Hematopoietic multipotent progenitor cell treated with erythropoietin and hydrocortisone succinate and interleukin-3 and kit ligand, for 17 days (in vitro differentiated cells): Measurements from ENCODE around the gene CCDC77.
"Not testable (repeated sequence)": the region's sequence is repeated elsewhere in the genome, so short reads cannot be mapped to it uniquely, and the experiment has no call there.

Source experiments
- DNase-seq: peaks from one replicate; pipeline ENCODE4 v3.0.0-alpha.2; 2015; ENCODE audit warnings: low spot score

The CCDC77 gene

GRCh38 chr12:401235-402028 is at the start of gene CCDC77:
Gene CCDC77, plus strand, starts transcription at chr12:401644. Its CDS starts 7,740 bp downstream, at chr12:409384.
- peak; percentile 96 for DNase-seq

DNA sequence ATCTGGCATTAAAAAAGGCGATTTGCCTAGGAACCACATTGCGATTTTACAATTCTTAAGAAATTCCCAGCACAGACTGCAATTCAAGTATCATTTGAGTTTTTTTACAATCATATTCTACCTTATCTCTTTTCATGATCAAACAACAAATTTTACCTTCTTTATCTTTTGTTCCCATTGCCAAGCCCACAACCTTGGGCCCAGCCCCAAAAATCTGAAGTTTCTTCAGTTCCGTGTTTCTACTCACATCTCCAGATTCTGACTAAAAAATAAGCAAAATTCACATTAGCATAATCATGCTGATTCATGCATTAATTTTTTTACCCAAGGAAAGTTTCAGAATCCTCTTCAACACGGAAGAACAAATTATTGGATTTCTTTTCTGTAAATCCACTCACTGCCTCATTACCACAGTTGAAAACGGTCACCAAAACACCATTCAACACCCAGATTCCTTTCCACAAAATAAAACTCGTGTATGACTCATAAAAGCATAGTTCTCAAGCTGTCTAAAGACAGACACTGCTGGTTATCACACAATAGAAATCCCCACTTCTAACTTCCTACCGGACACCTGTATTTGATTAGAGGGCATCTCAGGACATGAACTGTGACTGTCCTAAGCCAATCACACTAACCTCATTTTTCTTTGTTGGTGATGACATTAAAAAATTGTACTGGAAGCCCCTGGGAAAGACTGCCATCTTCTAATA is 45.0 kb upstream of the CCDC77 start:
- DNase-seq, result no peak

GRCh38 chr12:359091-359490 is 42.4 kb upstream of the CCDC77 start:
- DNase-seq, result no peak

GRCh38 chr12:366820-367219 is 34.6 kb upstream of the CCDC77 start:
- no peak for DNase-seq

- DNase-seq, result no peak
These were observed 33.5 kb upstream of the CCDC77 start for GRCh38 chr12:367972-368371.

DNA sequence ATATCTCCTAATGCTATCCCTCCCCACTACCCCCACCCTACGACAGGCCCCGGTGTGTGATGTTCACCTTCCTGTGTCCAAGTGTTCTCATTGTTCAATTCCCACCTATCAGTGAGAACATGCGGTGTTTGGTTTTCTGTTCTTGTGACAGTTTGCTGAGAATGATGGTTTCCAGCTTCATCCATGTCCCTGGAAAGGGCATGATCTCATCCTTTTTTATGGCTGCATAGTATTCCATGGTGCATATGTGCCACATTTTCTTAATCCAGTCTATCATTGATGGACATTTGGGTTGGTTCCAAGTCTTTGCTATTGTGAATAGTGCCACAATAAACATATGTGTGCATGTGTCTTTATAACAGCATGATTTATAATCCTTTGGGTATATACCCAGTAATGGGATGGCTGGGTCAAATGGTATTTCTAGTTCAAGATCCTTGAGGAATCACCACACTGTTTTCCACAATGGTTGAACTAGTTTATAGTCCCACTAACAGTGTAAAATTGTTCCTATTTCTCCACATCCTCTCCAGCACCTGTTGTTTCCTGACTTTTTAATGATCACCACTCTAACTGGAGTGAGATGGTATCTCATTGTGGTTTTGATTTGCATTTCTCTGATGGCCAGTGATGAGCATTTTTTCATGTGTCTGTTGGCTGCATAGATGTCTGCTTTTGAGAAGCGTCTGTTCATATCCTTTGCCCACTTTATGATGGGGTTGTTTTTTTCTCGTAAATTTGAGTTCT is 30.5 kb upstream of the CCDC77 start:
- DNase-seq, result not testable (repeated sequence)

DNA sequence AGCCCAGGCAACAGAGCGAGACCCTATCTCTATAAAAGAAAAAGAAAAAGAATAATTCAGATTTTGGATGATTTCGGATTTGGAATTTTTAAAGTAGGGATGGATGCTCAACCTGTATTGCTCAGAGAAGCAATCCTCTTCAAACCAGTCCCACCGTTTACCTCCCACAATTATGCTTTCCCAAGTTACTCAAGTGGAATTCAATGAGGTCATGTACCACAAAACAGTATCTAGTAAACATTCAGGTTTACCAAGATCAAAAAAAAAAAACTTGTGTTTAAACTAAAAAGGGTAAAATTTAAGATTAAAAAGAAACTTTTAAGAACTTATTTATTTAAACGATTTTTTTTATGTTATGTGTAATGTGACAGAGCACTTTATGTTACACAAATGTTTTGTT is 14.8 kb upstream of the CCDC77 start:
- no peak for DNase-seq

DNA sequence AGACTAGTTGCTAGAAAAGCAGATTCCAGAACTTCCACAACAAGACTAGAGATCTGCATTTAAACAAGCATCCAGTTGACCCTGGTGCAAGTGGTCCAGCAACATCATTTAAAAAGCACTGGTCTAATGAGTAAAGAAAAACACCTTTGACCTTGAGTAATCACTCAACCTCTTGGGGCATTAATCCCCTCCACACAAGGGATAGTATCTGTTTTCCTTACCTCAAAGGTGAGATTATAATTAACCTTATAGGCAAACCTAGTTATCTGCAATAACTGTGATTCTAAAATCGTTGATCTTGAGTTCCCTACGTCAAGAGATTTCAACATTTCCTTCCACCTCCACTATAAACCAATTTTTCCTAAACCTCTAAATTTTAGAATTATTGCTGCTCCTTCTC is 13.4 kb upstream of the CCDC77 start:
- peak; percentile 40 for DNase-seq

GRCh38 chr12:388541-389141 is 12.8 kb upstream of the CCDC77 start:
- DNase-seq, result peak; percentile 68

- peak; percentile 93 for DNase-seq
These were observed 12.0 kb upstream of the CCDC77 start, which contains the start of gene KDM5A for GRCh38 chr12:389142-390096. Gene KDM5A, minus strand, starts transcription at chr12:389320. Its CDS starts 229 bp downstream, at chr12:389091.

DNA sequence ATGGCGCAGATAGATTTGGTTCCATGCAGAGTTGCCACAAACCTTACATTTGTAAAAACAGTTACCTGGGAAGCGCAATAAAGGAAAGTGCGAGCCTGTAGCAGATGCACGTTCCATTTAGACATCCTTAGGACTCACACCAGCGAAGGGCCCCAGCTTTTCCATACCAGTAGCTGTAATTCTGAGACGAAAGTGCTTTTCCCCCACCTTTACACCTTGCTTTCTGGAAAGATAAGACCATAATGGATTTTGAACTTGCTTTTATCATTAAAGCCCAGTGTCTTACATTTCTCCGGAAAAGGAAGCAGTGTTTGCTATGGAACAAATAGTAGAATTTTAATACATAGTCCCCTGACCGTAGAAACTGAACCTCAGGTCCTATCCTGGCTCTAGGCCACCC is 616 bp upstream of the CCDC77 start:
- no peak for DNase-seq

- DNase-seq, result peak; percentile 52
These were observed 565 bp downstream of the CCDC77 start for GRCh38 chr12:402029-402389.

DNA sequence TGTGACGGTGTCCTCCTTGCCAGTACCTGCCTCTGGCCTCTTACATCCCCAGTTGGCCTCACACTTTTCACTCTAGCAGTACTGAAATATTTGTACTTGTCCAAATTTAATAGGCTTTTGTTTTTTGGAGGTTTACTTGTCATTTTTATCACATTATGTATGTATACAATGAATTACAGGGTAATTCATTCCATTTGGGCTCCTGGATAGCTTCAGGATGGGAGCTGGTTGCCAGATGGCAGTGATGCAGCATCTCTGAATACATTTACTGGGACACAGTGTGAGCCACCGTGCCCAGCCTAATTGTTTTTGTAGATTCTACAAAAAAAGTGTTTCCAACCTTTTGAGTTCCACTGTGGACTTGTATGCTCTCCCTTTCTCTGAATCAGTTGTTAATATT is 13.4 kb downstream of the CCDC77 start:
- no peak for DNase-seq

- DNase-seq, result no peak
These were observed 17.0 kb downstream of the CCDC77 start for GRCh38 chr12:418432-418831.

DNA sequence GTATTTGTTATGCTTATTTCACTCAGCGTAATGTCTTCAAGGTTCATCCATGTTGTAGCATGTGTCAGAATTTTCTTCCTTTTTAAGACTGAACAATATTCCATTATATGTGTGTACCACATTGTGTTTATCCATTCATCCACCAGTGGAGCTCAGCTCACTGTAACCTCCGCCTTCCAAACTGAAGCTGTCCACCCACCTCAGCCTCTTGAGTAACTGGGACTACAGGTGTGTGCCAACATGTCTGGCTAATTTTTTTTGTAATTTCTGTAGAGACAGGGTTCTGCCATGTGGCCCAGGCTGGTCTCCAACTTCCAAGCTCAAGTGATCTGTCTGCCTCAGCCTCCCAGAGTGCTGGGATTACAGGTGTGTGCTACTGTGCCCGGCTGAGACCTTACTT is 21.1 kb downstream of the CCDC77 start:
- no peak for DNase-seq

GRCh38 chr12:435737-436136 is 34.3 kb downstream of the CCDC77 start:
- not testable (repeated sequence) for DNase-seq

GRCh38 chr12:442235-442884 is 40.9 kb downstream of the CCDC77 start:
- peak; percentile 74 for DNase-seq

DNA sequence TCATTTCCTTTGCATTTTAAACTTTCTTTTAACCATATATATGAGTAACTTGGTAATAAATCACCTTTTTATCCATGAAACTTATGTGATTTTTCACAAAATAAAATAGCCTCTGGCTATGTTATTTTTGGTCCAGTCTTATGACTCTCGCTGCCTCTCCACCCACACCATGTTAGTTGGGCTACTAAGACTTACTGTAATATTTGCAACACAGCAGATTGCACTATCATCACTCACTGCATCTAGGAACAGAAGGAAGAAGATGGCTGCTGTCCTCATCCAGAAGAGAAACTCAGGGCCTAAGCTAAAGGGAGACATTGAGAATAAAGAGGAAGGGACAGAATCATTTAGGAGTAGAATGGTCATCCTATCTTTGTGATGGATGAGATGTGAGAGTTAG is 45.7 kb downstream of the CCDC77 start:
- DNase-seq, result no peak

- DNase-seq, result no peak
These were observed 47.8 kb downstream of the CCDC77 start for GRCh38 chr12:449203-449602.

- no peak for DNase-seq
These were observed 49.0 kb downstream of the CCDC77 start for GRCh38 chr12:450438-450837.
